Kidney epithelial cell (primary cell): Measurements from ENCODE around the gene STIM2. TPM values are rescaled to one million over a fixed set of nuclear protein-coding genes. Genes with fewer than 3 reads are reported as not detected.

ENCODE experiments used
- DNase-seq: peaks from one replicate; pipeline ENCODE4 v3.0.0-alpha.2; 2010; ENCODE audit warnings: low read depth
- H3K27me3 ChIP-seq: 2 replicates; pipeline ENCODE4 v1.6.0; 2011; ENCODE audit warnings: low read length; ENCODE audit not compliant: control insufficient read depth, insufficient read depth
- H3K36me3 ChIP-seq: 2 replicates; pipeline ENCODE4 v1.5.1; 2011; ENCODE audit warnings: low read length; ENCODE audit not compliant: control insufficient read depth, insufficient read depth
- H3K4me3 ChIP-seq: 2 replicates; pipeline ENCODE4 v1.5.1; 2011; ENCODE audit warnings: low read depth, mild to moderate bottlenecking, control low read depth, low read length
- CTCF ChIP-seq: IDR thresholded peaks from 2 replicates; pipeline ENCODE4 v1.5.1; 2011; ENCODE audit warnings: mild to moderate bottlenecking, moderate library complexity, low read length, control low read depth, inconsistent platforms; ENCODE audit not compliant: insufficient read depth, poor library complexity, severe bottlenecking
- total RNA-seq: library from RNA; depleted of rRNA; stranded (reverse); fragments of >200 nt; gene quantifications from 2 replicates; pipeline ENCODE4 v1.2.3, GENCODE V29; 2015

Gene STIM2
- total RNA-seq, 1 donor from 2014 or later = 12.0 TPM

GRCh38 chr4:27056281-27056680 lies 195.6 kb downstream of the STIM2 start:
- H3K27me3 ChIP-seq = peaks cover 9% of the 10 kb centered on the region
- no peak for DNase-seq
- H3K4me3 ChIP-seq = no peak overlapping the region
- TF ChIP-seq CTCF = no peak
- H3K36me3 ChIP-seq = no peaks in the 10 kb centered on the region

- H3K4me3 ChIP-seq = no peak overlapping the region
- DNase-seq = no peak
- no peaks in the 10 kb centered on the region for H3K36me3 ChIP-seq
- peaks cover 9% of the 10 kb centered on the region for H3K27me3 ChIP-seq
- TF ChIP-seq CTCF = no peak
These were observed 196.4 kb downstream of the STIM2 start for GRCh38 chr4:27057053-27057452.

- Histone ChIP-seq H3K27me3 (peaks cover 9% of the 10 kb centered on the region), H3K36me3 (no peaks in the 10 kb centered on the region), H3K4me3 (no peak overlapping the region)
- no peak for TF ChIP-seq CTCF
- DNase-seq = no peak
These were observed 197.0 kb downstream of the STIM2 start for GRCh38 chr4:27057662-27058061.

- no peaks in the 10 kb centered on the region for H3K36me3 ChIP-seq
- DNase-seq = no peak
- H3K27me3 ChIP-seq = peaks cover 4% of the 10 kb centered on the region
- H3K4me3 ChIP-seq = no peak overlapping the region
- no peak for TF ChIP-seq CTCF
These were observed 198.3 kb downstream of the STIM2 start for GRCh38 chr4:27058819-27059406.

GRCh38 chr4:27059446-27059845 lies 198.8 kb downstream of the STIM2 start:
- no peak for TF ChIP-seq CTCF
- H3K27me3 ChIP-seq = peaks cover 4% of the 10 kb centered on the region
- H3K4me3 ChIP-seq = no peak overlapping the region
- no peaks in the 10 kb centered on the region for H3K36me3 ChIP-seq
- DNase-seq = no peak

- TF ChIP-seq CTCF = no peak
- Histone ChIP-seq H3K27me3 (no peaks in the 10 kb centered on the region), H3K4me3 (no peak overlapping the region), H3K36me3 (no peaks in the 10 kb centered on the region)
- no peak for DNase-seq
These were observed 201.6 kb downstream of the STIM2 start for GRCh38 chr4:27062256-27062655.
